ENCODE results near the gene DAB1.
"Not testable (repeated sequence)": the region's sequence is repeated elsewhere in the genome, so short reads cannot be mapped to it uniquely, and the experiment has no call there.

Gene DAB1

GRCh38 chr1:57118948-57119603 lies 304.8 kb downstream of the DAB1 start:
- DNase-seq (ENCODE audit: low spot score), result no peak

- no peak for DNase-seq (ENCODE audit: low spot score)
Observed at GRCh38 chr1:57117753-57118152, 306.1 kb downstream of the DAB1 start.

- no peak for DNase-seq (ENCODE audit: low spot score)
Observed at GRCh38 chr1:57116871-57117270, 307.0 kb downstream of the DAB1 start.

GRCh38 chr1:57115030-57115614 lies 308.7 kb downstream of the DAB1 start:
- no peak for DNase-seq (ENCODE audit: low spot score)

- DNase-seq (ENCODE audit: low spot score), result no peak
Observed at GRCh38 chr1:57112148-57112547, 311.7 kb downstream of the DAB1 start.

GRCh38 chr1:57111175-57111574 lies 312.7 kb downstream of the DAB1 start:
- no peak for DNase-seq (ENCODE audit: low spot score)

GRCh38 chr1:57109883-57110282 lies 314.0 kb downstream of the DAB1 start:
- DNase-seq (ENCODE audit: low spot score), result no peak

GRCh38 chr1:57109247-57109646 lies 314.6 kb downstream of the DAB1 start:
- no peak for DNase-seq (ENCODE audit: low spot score)

- DNase-seq (ENCODE audit: low spot score), result no peak
Observed at GRCh38 chr1:57106296-57106695, 317.6 kb downstream of the DAB1 start.

GRCh38 chr1:57102561-57103326 lies 321.1 kb downstream of the DAB1 start:
- no peak for DNase-seq (ENCODE audit: low spot score)

- no peak for DNase-seq (ENCODE audit: low spot score)
Observed at GRCh38 chr1:57101209-57101608, 322.7 kb downstream of the DAB1 start.

GRCh38 chr1:57094749-57095148 lies 329.1 kb downstream of the DAB1 start:
- no peak for DNase-seq (ENCODE audit: low spot score)

GRCh38 chr1:57093122-57093521 lies 330.7 kb downstream of the DAB1 start:
- DNase-seq (ENCODE audit: low spot score), result no peak

GRCh38 chr1:57091642-57092041 lies 332.2 kb downstream of the DAB1 start:
- no peak for DNase-seq (ENCODE audit: low spot score)

- no peak for DNase-seq (ENCODE audit: low spot score)
Observed at GRCh38 chr1:57089855-57090254, 334.0 kb downstream of the DAB1 start.

- no peak for DNase-seq (ENCODE audit: low spot score)
Observed at GRCh38 chr1:57089221-57089620, 334.6 kb downstream of the DAB1 start.

- DNase-seq (ENCODE audit: low spot score), result no peak
Observed at GRCh38 chr1:57088653-57089052, 335.2 kb downstream of the DAB1 start.

- not testable (repeated sequence) for DNase-seq (ENCODE audit: low spot score)
Observed at GRCh38 chr1:57087660-57088059, 336.2 kb downstream of the DAB1 start.

- no peak for DNase-seq (ENCODE audit: low spot score)
Observed at GRCh38 chr1:57086154-57086553, 337.7 kb downstream of the DAB1 start.

- DNase-seq (ENCODE audit: low spot score), result no peak
Observed at GRCh38 chr1:57084701-57085100, 339.2 kb downstream of the DAB1 start.

GRCh38 chr1:57082711-57083439 lies 341.0 kb downstream of the DAB1 start:
- DNase-seq (ENCODE audit: low spot score), result no peak

- no peak for DNase-seq (ENCODE audit: low spot score)
Observed at GRCh38 chr1:57079454-57080157, 344.3 kb downstream of the DAB1 start.
